ENCODE results near the gene DUSP28. TPM values are rescaled to one million over a fixed set of nuclear protein-coding genes. Genes with fewer than 3 reads are reported as not detected.

Gene DUSP28
- total and polyA plus RNA-seq, 2 of the 13 experiments (the other 11 are each of a cell fraction or from before 2014, with no cell fraction given), result 5.2 to 8.6 TPM

DNA sequence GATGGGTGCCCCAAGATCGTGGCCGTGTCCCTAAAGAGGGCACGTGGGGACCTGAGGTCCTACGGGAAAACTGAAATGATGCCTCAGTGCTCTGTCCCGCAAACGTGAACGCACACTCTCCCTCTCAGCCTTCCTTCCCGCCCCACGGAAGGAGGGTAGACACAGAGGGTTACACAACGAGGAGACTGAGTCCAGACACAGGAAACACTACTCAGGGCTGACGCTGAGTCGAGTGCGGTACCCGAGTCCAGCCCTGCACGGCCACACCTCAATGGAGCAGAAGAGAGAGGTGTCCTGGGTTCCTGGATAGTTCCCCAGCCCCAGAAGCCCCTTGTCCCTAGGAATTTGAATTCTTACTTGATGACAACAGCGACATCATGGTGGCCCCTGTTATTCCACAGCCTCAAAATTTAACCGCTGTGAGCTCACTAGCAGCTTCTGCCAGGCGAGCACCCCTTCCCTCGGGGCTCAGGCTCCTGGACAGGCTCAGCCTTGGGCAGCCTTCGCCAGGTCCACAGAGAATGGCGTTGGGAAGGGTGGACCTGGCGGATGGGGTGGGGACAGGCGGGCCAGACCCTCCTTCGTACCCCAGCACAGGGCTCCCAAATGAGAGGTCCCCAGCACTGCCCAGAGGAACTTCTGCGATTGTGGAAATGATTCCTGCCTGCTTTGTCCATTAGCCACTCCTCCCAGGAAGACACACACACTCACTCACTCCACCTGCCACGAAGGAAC lies 7.1 kb downstream of the DUSP28 start (continued):
- TF ChIP-seq ZNF260 (CRISPR knock-in tag; IDR thresholded peaks at IDR 0.05; ENCODE audit: borderline replicate concordance, low read depth) (0 out of 2 replicates have a peak, but pooled peaks have one; percentile 61), DPF2 (CRISPR knock-in tag; IDR thresholded peaks at IDR 0.05; ENCODE audit: borderline replicate concordance, low read depth) (0 out of 2 replicates have a peak, but pooled peaks have one; percentile 39), ZNF619 (CRISPR knock-in tag; IDR thresholded peaks at IDR 0.05) (peak; percentile 89; the same call in 1 of the 2 replicates), MTA1 (CRISPR knock-in tag; IDR thresholded peaks at IDR 0.05; ENCODE audit: borderline replicate concordance) (0 out of 2 replicates have a peak, but pooled peaks have one; percentile 50), POLR2A (IDR thresholded peaks at IDR 0.05; ENCODE audit: insufficient read depth in 1 of 2, low read depth in 2 of 2, low read length in 2 of 2) (peak in 1 of 2 experiments; percentile 41; a peak in 2 of 4 replicates), ATAD3A (CRISPR knock-in tag; IDR thresholded peaks at IDR 0.05) (0 out of 2 replicates have a peak, but pooled peaks have one; percentile 12), YEATS2 (CRISPR knock-in tag; IDR thresholded peaks at IDR 0.05; ENCODE audit: borderline replicate concordance) (0 out of 2 replicates have a peak, but pooled peaks have one; percentile 14), ZBTB42 (CRISPR knock-in tag; IDR thresholded peaks at IDR 0.05) (0 out of 2 replicates have a peak, but pooled peaks have one; percentile 21), ZFP36 (IDR thresholded peaks at IDR 0.05; ENCODE audit: borderline replicate concordance, low read depth, low read length, partially characterized antibody) (no peak), ZNF674 (CRISPR knock-in tag; IDR thresholded peaks at IDR 0.05; ENCODE audit: low read depth) (no peak), RARG (CRISPR knock-in tag; IDR thresholded peaks at IDR 0.05; ENCODE audit: low read depth) (no peak), MEIS1 (CRISPR knock-in tag; IDR thresholded peaks at IDR 0.05; ENCODE audit: borderline replicate concordance) (0 out of 2 replicates have a peak, but pooled peaks have one; percentile 3), ZNF709 (CRISPR knock-in tag; IDR thresholded peaks at IDR 0.05) (0 out of 2 replicates have a peak, but pooled peaks have one; percentile 56), ARHGAP35 (CRISPR knock-in tag; IDR thresholded peaks at IDR 0.05; ENCODE audit: borderline replicate concordance) (peak; percentile 21; the same call in 1 of the 2 replicates), ZNF138 (CRISPR knock-in tag; IDR thresholded peaks at IDR 0.05; ENCODE audit: low read depth) (no peak), ZNF451 (CRISPR knock-in tag; IDR thresholded peaks at IDR 0.05) (no peak), CCDC6 (CRISPR knock-in tag; IDR thresholded peaks at IDR 0.05) (peak; percentile 38; the same call in 1 of the 2 replicates), ZNF546 (CRISPR knock-in tag; conservative IDR thresholded peaks at IDR 0.05) (0 out of 2 replicates have a peak, but pooled peaks have one; percentile 35), RFX1 (IDR thresholded peaks at IDR 0.05) (no peak)
- TF ChIP-seq, protein P1, sequence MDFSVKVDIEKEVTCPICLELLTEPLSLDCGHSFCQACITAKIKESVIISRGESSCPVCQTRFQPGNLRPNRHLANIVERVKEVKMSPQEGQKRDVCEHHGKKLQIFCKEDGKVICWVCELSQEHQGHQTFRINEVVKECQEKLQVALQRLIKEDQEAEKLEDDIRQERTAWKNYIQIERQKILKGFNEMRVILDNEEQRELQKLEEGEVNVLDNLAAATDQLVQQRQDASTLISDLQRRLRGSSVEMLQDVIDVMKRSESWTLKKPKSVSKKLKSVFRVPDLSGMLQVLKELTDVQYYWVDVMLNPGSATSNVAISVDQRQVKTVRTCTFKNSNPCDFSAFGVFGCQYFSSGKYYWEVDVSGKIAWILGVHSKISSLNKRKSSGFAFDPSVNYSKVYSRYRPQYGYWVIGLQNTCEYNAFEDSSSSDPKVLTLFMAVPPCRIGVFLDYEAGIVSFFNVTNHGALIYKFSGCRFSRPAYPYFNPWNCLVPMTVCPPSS (IDR thresholded peaks at IDR 0.05), result no peak
- TF ChIP-seq, protein P2, sequence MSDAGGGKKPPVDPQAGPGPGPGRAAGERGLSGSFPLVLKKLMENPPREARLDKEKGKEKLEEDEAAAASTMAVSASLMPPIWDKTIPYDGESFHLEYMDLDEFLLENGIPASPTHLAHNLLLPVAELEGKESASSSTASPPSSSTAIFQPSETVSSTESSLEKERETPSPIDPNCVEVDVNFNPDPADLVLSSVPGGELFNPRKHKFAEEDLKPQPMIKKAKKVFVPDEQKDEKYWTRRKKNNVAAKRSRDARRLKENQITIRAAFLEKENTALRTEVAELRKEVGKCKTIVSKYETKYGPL (CRISPR knock-in tag; IDR thresholded peaks at IDR 0.05), result 0 out of 2 replicates have a peak, but pooled peaks have one; percentile 33
- TF ChIP-seq, protein P3, sequence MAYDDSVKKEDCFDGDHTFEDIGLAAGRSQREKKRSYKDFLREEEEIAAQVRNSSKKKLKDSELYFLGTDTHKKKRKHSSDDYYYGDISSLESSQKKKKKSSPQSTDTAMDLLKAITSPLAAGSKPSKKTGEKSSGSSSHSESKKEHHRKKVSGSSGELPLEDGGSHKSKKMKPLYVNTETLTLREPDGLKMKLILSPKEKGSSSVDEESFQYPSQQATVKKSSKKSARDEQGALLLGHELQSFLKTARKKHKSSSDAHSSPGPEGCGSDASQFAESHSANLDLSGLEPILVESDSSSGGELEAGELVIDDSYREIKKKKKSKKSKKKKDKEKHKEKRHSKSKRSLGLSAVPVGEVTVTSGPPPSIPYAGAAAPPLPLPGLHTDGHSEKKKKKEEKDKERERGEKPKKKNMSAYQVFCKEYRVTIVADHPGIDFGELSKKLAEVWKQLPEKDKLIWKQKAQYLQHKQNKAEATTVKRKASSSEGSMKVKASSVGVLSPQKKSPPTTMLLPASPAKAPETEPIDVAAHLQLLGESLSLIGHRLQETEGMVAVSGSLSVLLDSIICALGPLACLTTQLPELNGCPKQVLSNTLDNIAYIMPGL (CRISPR knock-in tag; IDR thresholded peaks at IDR 0.05; ENCODE audit: borderline replicate concordance in 1 of 2, low read depth in 1 of 2), result 0 out of 4 replicates have a peak, but pooled peaks have one; percentile 3 to 10
- TF ChIP-seq, protein P4, sequence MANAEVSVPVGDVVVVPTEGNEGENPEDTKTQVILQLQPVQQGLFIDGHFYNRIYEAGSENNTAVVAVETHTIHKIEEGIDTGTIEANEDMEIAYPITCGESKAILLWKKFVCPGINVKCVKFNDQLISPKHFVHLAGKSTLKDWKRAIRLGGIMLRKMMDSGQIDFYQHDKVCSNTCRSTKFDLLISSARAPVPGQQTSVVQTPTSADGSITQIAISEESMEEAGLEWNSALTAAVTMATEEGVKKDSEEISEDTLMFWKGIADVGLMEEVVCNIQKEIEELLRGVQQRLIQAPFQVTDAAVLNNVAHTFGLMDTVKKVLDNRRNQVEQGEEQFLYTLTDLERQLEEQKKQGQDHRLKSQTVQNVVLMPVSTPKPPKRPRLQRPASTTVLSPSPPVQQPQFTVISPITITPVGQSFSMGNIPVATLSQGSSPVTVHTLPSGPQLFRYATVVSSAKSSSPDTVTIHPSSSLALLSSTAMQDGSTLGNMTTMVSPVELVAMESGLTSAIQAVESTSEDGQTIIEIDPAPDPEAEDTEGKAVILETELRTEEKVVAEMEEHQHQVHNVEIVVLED (CRISPR knock-in tag; IDR thresholded peaks at IDR 0.05; ENCODE audit: borderline replicate concordance), result no peak
